ENCODE results near the gene ASB8.
"Not testable (repeated sequence)": the region's sequence is repeated elsewhere in the genome, so short reads cannot be mapped to it uniquely, and the experiment has no call there.

Gene ASB8

DNA sequence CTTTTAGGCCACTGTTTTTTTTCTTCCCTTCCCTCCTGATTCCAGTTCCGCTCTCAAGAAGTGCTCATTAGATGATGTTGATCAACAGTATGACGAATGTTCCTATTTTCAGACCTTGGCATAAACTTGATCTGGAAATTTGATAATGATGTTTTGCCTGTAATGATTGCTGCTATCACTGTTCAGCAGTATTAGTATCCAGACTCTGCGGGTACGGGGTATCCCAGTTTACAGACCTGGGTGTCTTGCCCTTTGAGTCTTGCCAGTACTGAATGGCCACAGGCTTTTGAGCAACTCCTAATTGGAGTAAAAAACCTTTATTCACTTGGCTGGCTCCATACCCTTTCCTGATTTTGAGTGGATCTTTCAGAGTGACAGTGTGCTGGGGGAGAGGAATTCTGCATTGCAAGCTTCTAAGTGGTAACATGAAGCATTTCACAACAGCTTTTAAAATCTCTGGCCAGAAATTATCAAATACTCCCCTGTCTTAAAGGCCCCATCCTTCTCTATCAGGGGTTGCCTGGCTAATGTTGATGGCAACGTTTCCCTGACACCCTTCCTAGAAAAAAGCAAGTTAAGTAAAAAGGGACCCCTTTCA is 5.9 kb upstream of the ASB8 start:
- no peak overlapping the region for H3K4me3 ChIP-seq (ENCODE audit: low read depth, low read length)
- DNase-seq (ENCODE audit: low read depth, low spot score): no peak
- in situ Hi-C loops (cut with HindIII; ENCODE audit: low sequenced_read_pairs): no loop called here
- TF ChIP-seq, protein P1, sequence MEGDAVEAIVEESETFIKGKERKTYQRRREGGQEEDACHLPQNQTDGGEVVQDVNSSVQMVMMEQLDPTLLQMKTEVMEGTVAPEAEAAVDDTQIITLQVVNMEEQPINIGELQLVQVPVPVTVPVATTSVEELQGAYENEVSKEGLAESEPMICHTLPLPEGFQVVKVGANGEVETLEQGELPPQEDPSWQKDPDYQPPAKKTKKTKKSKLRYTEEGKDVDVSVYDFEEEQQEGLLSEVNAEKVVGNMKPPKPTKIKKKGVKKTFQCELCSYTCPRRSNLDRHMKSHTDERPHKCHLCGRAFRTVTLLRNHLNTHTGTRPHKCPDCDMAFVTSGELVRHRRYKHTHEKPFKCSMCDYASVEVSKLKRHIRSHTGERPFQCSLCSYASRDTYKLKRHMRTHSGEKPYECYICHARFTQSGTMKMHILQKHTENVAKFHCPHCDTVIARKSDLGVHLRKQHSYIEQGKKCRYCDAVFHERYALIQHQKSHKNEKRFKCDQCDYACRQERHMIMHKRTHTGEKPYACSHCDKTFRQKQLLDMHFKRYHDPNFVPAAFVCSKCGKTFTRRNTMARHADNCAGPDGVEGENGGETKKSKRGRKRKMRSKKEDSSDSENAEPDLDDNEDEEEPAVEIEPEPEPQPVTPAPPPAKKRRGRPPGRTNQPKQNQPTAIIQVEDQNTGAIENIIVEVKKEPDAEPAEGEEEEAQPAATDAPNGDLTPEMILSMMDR (IDR thresholded peaks at IDR 0.05; ENCODE audit: low read depth, low read length): no peak

DNA sequence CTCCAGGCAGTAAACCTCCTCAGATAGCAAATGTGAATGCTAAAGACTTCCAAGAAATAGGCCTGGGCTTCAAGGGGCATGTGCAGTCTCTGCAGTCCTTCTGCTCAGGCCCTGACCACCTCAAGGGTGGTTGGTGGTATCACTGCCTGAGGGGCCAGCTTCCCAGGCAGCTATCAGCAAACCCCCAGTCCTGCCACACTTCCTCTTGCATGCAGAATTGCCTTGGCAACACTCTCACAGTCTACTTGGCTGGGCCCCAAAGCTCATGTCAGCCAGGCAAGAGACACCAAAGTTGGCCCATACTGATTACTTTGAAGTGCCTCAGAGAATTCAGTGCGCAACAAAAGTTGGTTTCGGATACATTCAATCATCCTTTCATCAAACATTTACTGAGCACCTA is 3.5 kb upstream of the ASB8 start:
- no peak overlapping the region for H3K4me3 ChIP-seq (ENCODE audit: low read depth, low read length)
- TF ChIP-seq, protein P1 (IDR thresholded peaks at IDR 0.05; ENCODE audit: low read depth, low read length): no peak
- in situ Hi-C loops (cut with HindIII; ENCODE audit: low sequenced_read_pairs): no loop called here
- DNase-seq (ENCODE audit: low read depth, low spot score): no peak

DNA sequence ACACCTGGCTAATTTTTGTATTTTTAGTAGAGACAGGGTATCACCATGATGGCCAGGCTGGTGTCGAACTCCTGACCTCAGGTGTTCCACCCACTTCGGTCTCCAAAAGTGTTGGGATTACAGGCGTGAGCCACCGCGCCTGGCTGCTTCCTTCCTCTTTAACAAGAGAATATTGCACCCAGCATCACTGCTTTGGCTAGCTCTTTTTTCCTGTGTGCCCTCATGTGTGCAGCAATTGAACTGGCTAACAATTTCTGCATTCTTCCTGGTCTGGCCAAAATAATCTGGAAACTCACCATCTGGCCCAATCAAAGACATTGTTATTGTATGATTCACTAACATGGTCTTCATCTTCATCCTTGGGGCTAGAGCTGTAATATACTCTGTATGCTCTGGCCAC is 2.7 kb upstream of the ASB8 start:
- in situ Hi-C loops (cut with HindIII; ENCODE audit: low sequenced_read_pairs): no loop called here
- TF ChIP-seq, protein P1 (IDR thresholded peaks at IDR 0.05; ENCODE audit: low read depth, low read length): no peak
- H3K4me3 ChIP-seq (ENCODE audit: low read depth, low read length): no peak overlapping the region
- DNase-seq (ENCODE audit: low read depth, low spot score): no peak

DNA sequence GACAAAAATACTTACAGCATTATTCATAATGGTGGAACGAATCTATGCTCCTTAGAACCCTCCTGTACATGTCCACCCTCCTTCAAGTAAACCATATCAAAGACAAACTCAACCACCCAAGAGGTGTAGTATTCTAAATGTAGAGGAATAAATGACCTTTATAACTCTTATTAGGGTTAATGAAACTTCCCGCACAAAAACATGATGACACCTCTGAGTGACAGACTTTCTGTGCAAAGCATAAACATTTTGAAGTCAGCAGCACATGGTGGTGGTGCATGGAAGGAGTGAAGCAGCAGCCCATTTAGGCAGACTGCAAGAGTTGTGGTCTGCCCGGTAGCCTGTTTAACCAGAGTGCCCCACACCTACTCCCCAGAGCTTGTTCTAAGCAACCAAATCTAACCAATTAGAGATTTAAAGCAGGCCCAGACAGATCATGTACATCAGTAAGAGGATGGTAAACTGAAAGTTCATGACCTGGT is 615 bp upstream of the ASB8 start:
- DNase-seq (ENCODE audit: low read depth, low spot score): no peak
- TF ChIP-seq, protein P1 (IDR thresholded peaks at IDR 0.05; ENCODE audit: low read depth, low read length): no peak
- H3K4me3 ChIP-seq (ENCODE audit: low read depth, low read length): peak overlapping the region; percentile 95
- in situ Hi-C loops (cut with HindIII; ENCODE audit: low sequenced_read_pairs): no loop called here

DNA sequence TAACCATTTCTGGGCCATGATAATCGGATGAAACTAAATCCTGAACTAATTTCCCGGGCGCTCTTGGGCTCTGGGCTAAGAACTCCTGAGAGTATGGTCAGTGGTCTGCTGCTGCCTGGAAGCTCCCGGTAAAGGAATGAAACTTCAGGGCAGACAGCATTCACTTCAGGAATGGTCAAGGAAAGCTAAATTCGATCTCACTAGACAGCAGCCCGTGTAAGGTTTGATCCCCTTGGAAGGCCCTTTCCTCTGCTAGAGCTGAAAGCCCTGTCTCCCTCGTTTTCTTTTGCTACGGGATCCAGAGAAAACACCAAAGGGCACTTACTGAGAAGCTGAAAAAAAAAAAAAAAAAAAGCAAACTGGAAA is 680 bp downstream of the ASB8 start:
- DNase-seq (ENCODE audit: low read depth, low spot score): no peak
- TF ChIP-seq, protein P1 (IDR thresholded peaks at IDR 0.05; ENCODE audit: low read depth, low read length): no peak
- in situ Hi-C loops (cut with HindIII; ENCODE audit: low sequenced_read_pairs): no loop called here
- H3K4me3 ChIP-seq (ENCODE audit: low read depth, low read length): peak overlapping the region; percentile 95

DNA sequence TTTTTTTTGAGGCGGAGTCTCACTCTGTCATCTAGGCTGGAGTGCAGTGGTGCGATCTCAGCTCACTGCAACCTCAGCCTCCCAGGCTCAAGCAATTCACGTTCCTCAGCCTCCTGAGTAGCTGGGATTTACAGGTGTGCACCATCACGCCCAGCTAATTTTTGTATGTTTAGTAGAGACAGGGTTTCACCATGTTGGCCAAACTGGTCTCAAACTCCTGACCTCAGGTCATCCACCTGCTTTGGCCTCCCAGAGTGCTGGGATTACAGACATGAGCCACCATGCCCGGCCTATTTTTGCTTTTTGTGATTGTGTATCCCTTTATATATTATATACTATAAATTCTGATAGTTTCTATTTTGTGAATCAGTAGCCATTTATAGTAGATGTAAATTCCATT is 1.5 kb downstream of the ASB8 start:
- in situ Hi-C loops (cut with HindIII; ENCODE audit: low sequenced_read_pairs); H3K4me3 ChIP-seq (ENCODE audit: low read depth, low read length); DNase-seq (ENCODE audit: low read depth, low spot score): not testable (repeated sequence)

DNA sequence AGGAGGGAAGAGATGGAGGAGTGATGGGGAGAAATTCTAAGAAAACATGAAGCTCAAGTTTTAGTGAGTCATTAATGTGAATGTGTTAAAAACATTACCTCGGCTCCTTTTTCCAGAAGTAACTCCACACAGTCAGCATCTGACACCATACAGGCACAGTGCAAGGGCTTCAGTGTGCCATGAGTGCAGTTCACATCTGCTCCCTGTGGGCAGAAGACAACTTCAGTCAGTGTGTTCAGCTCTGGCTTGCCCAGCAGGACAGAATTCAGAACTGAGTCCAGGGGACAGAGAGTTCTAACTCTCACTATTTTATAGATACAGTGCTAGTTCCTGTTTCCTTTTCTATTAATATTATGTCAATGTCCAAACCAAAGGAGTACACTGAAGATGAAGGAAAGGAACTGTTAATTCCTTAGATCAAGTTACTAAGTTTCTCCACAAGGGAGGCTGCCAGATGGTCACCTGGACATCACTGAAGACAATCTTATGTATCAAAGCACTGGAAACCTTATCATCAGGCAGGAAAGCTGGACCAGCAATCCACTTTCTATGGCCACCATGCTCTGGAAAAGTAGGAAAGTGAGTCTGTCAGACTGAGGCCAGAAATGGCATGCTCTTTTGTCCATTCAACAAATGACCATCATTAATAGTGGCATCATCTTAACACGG is 6.1 kb downstream of the ASB8 start:
- TF ChIP-seq, protein P1 (IDR thresholded peaks at IDR 0.05; ENCODE audit: low read depth, low read length): no peak
- in situ Hi-C loops (cut with HindIII; ENCODE audit: low sequenced_read_pairs): no loop called here
- DNase-seq (ENCODE audit: low read depth, low spot score): no peak
- no peak overlapping the region for H3K4me3 ChIP-seq (ENCODE audit: low read depth, low read length)
